H1 (cell line): ENCODE data around the gene PKD1L1. TPM values are rescaled to one million over a fixed set of nuclear protein-coding genes. Genes with fewer than 3 reads are reported as not detected.

Source experiments
- CTCF ChIA-PET: fragments of 300-600 bp; sonication (Branson Sonifier 250); formaldehyde crosslinking; loops from one replicate; lab custom pipeline; 2021; ENCODE audit not compliant: partially characterized antibody; lab: Charles Lee
- POLR2A ChIA-PET: fragments of 300-600 bp; sonication (Branson Sonifier 250); formaldehyde crosslinking; loops from one replicate; lab custom pipeline; 2021; ENCODE audit warnings: inconsistent platforms; ENCODE audit not compliant: partially characterized antibody; lab: Charles Lee
- DNase-seq, 2 experiments: peaks; one replicate each; pipeline versions ENCODE4 v3.0.0 to v3.0.0-alpha.2; 2010 to 2022; ENCODE audit warnings: low spot score in 2 of 2, low read depth in 1 of 2, mixed read lengths in 1 of 2
- FAIRE-seq: peaks from 2 replicates; lab custom pipeline; 2011; peaks lifted over from hg19 to GRCh38; lab: Jason Lieb, UNC
- H2AFZ ChIP-seq: 2 replicates; pipeline ENCODE4 v1.8.1; 2012; ENCODE audit warnings: low read length, inconsistent platforms
- H2AK5ac ChIP-seq: 2 replicates; pipeline ENCODE4 v1.6.1; 2013; ENCODE audit warnings: low read depth, low read length
- H2BK120ac ChIP-seq: replicated peaks from 2 replicates; pipeline ENCODE3; 2013; ENCODE audit warnings: low read depth, low read length, inconsistent platforms
- H2BK12ac ChIP-seq: 2 replicates; pipeline ENCODE4 v1.6.1; 2013; ENCODE audit warnings: low read depth, low read length
- H2BK15ac ChIP-seq: 2 replicates; pipeline ENCODE4 v1.6.1; 2013; ENCODE audit warnings: low read length
- H2BK20ac ChIP-seq: 2 replicates; pipeline ENCODE4 v1.6.1; 2013; ENCODE audit warnings: low read length
- H2BK5ac ChIP-seq: 2 replicates; pipeline ENCODE4 v1.6.1; 2013; ENCODE audit warnings: low read depth, low read length
- H3K14ac ChIP-seq: 2 replicates; pipeline ENCODE4 v1.6.1; 2013; ENCODE audit warnings: inconsistent platforms; ENCODE audit not compliant: insufficient read length
- H3K18ac ChIP-seq: 2 replicates; pipeline ENCODE4 v1.6.1; 2013; ENCODE audit warnings: low read length; ENCODE audit errors: extremely low read depth
- H3K23ac ChIP-seq: 2 replicates; pipeline ENCODE4 v1.6.1; 2013; ENCODE audit warnings: inconsistent platforms; ENCODE audit not compliant: insufficient read length
- H3K23me2 ChIP-seq: 2 replicates; pipeline ENCODE4 v1.6.1; 2013; ENCODE audit warnings: low read depth, low read length
- H3K27ac ChIP-seq: 2 replicates; pipeline ENCODE4 v1.6.1; 2011; ENCODE audit warnings: low read depth, low read length, inconsistent platforms
- H3K27me3 ChIP-seq, 4 experiments: replicated peaks in 1 of 4; 1 replicate in 1 of 4; 2 replicates in 3 of 4; pipeline versions ENCODE4 v1.6.1 to v1.8.1; 2011 to 2013; ENCODE audit warnings: low read length in 3 of 4, mild to moderate bottlenecking in 3 of 4, inconsistent platforms in 2 of 4, mixed read lengths in 2 of 4, moderate library complexity in 1 of 4; ENCODE audit not compliant: control insufficient read depth in 3 of 4, insufficient read depth in 3 of 4; ENCODE audit errors: extremely low read depth in 1 of 4
- H3K36me3 ChIP-seq, 4 experiments: 2 replicates each; pipeline versions ENCODE4 v1.6.1 to v1.8.1; 2011 to 2013; ENCODE audit warnings: mild to moderate bottlenecking in 4 of 4, low read length in 3 of 4, moderate library complexity in 2 of 4, control low read depth in 1 of 4, inconsistent platforms in 1 of 4; ENCODE audit not compliant: insufficient read depth in 4 of 4, control insufficient read depth in 2 of 4
- H3K4ac ChIP-seq: replicated peaks from 2 replicates; pipeline ENCODE3; 2013; ENCODE audit warnings: low read length, low read depth, mixed read lengths, inconsistent platforms; ENCODE audit not compliant: insufficient read length
- H3K4me1 ChIP-seq, 4 experiments: replicated peaks in 1 of 4; 1 replicate in 1 of 4; 2 replicates in 3 of 4; pipeline versions ENCODE4 v1.6.1 to v1.8.1; 2011 to 2013; ENCODE audit warnings: low read length in 3 of 4, inconsistent platforms in 2 of 4, mixed read lengths in 1 of 4; ENCODE audit not compliant: insufficient read depth in 4 of 4, control insufficient read depth in 3 of 4
- H3K4me2 ChIP-seq, 2 experiments: 2 replicates each; pipeline versions ENCODE4 v1.6.1 to v1.8.1; 2011 to 2013; ENCODE audit warnings: low read depth in 2 of 2, low read length in 2 of 2, control low read depth in 1 of 2, inconsistent platforms in 1 of 2, mild to moderate bottlenecking in 1 of 2; ENCODE audit not compliant: insufficient read depth in 1 of 2
- H3K4me3 ChIP-seq, 4 experiments: fragments of 200-600, 300-600 bp in 1 of 4; sonication (generic), shearing (Covaris generic), sonication (Bioruptor Twin) in 1 of 4; 2 replicates each; pipeline versions ENCODE4 v1.5.1 to v1.8.1; 2011 to 2016; ENCODE audit warnings: low read length in 4 of 4, low read depth in 3 of 4, control low read depth in 2 of 4, inconsistent platforms in 2 of 4, mild to moderate bottlenecking in 2 of 4, mixed read lengths in 1 of 4, moderate library complexity in 1 of 4; ENCODE audit not compliant: insufficient read depth in 2 of 4; ENCODE audit errors: extremely low read depth in 1 of 4
- H3K56ac ChIP-seq: replicated peaks from 2 replicates; pipeline ENCODE3; 2013; ENCODE audit warnings: low read depth, mild to moderate bottlenecking, mixed read lengths, low read length, inconsistent platforms; ENCODE audit not compliant: insufficient read length
- H3K79me1 ChIP-seq: 2 replicates; pipeline ENCODE4 v1.6.1; 2013; ENCODE audit warnings: low read depth, low read length, control low read depth
- H3K79me2 ChIP-seq, 2 experiments: 2 replicates each; pipeline versions ENCODE4 v1.6.1 to v1.8.1; 2012 to 2013; ENCODE audit warnings: low read length in 2 of 2, mild to moderate bottlenecking in 2 of 2, inconsistent platforms in 1 of 2; ENCODE audit not compliant: insufficient read depth in 2 of 2, control insufficient read depth in 1 of 2
- H3K9ac ChIP-seq, 4 experiments: replicated peaks in 1 of 4; 1 replicate in 1 of 4; 2 replicates in 3 of 4; pipeline versions ENCODE4 v1.6.1 to v1.8.1; 2011 to 2013; ENCODE audit warnings: low read depth in 3 of 4, low read length in 3 of 4, control low read depth in 2 of 4, mild to moderate bottlenecking in 2 of 4, moderate library complexity in 2 of 4, inconsistent platforms in 1 of 4; ENCODE audit errors: extremely low read depth in 1 of 4
- H3K9me3 ChIP-seq, 2 experiments: 2 replicates each; pipeline versions ENCODE4 v1.6.1 to v1.8.1; 2012 to 2013; ENCODE audit warnings: mild to moderate bottlenecking in 2 of 2, moderate library complexity in 2 of 2, control low read depth in 1 of 2, inconsistent platforms in 1 of 2, low read depth in 1 of 2, low read length in 1 of 2, mixed read lengths in 1 of 2; ENCODE audit not compliant: insufficient read depth in 2 of 2
- H4K20me1 ChIP-seq, 2 experiments: replicated peaks in 1 of 2; 2 replicates each; pipeline versions ENCODE3 to v1.8.1; 2011 to 2013; ENCODE audit warnings: inconsistent platforms in 2 of 2, low read length in 2 of 2, mild to moderate bottlenecking in 1 of 2; ENCODE audit not compliant: insufficient read depth in 2 of 2, control insufficient read depth in 1 of 2
- H4K5ac ChIP-seq: 2 replicates; pipeline ENCODE4 v1.6.1; 2013; ENCODE audit warnings: low read length, low read depth, mixed read lengths, inconsistent platforms; ENCODE audit not compliant: insufficient read length
- H4K8ac ChIP-seq: 2 replicates; pipeline ENCODE4 v1.8.0; 2013; ENCODE audit warnings: mild to moderate bottlenecking, moderate library complexity, low read length, inconsistent platforms; ENCODE audit not compliant: insufficient read depth; ENCODE audit errors: extremely low read depth
- H4K91ac ChIP-seq: replicated peaks from 2 replicates; pipeline ENCODE3; 2013; ENCODE audit warnings: low read length, mixed read lengths, inconsistent platforms; ENCODE audit not compliant: insufficient read length
- ATF3 ChIP-seq: IDR thresholded peaks from 2 replicates; pipeline ENCODE4 v1.6.1; 2011; ENCODE audit warnings: low read depth, mild to moderate bottlenecking, low read length; ENCODE audit not compliant: insufficient read depth
- CBX8 ChIP-seq: fragments of 300-800, 300-1000 bp; sonication (generic); IDR thresholded peaks from 2 replicates; pipeline ENCODE4 v1.7.1; 2016; ENCODE audit warnings: low read depth, low read length, borderline replicate concordance
- E2F6 ChIP-seq: IDR thresholded peaks from 2 replicates; pipeline ENCODE4 v1.6.1; 2012; ENCODE audit warnings: inconsistent platforms
- FOSL1 ChIP-seq: IDR thresholded peaks from 2 replicates; pipeline ENCODE4 v1.6.1; 2011; ENCODE audit warnings: mild to moderate bottlenecking, low read depth, low read length, moderate library complexity; ENCODE audit not compliant: insufficient read depth
- HDAC2 ChIP-seq, 2 experiments: fragments of 300-600 bp in 1 of 2; sonication (generic) in 1 of 2; IDR thresholded peaks; 2 replicates each; pipeline ENCODE4 v1.6.1; 2011 to 2012; ENCODE audit warnings: low read depth in 2 of 2, low read length in 2 of 2, mild to moderate bottlenecking in 2 of 2, moderate library complexity in 2 of 2, borderline replicate concordance in 1 of 2, inconsistent platforms in 1 of 2
- MAFK ChIP-seq: IDR thresholded peaks from 2 replicates; pipeline ENCODE4 v1.6.1; 2012; ENCODE audit warnings: low read depth, mild to moderate bottlenecking, improper control_type of control experiment, low read length
- RXRA ChIP-seq: IDR thresholded peaks from 2 replicates; pipeline ENCODE4 v1.6.1; 2011; ENCODE audit warnings: low read depth, mild to moderate bottlenecking, low read length, moderate library complexity; ENCODE audit not compliant: insufficient read depth
- SAP30 ChIP-seq: fragments of 300-600 bp; sonication (generic); IDR thresholded peaks from 2 replicates; pipeline ENCODE4 v1.7.1; 2012; ENCODE audit warnings: low read length, moderate library complexity, mild to moderate bottlenecking, inconsistent platforms; ENCODE audit not compliant: insufficient read depth, insufficient replicate concordance
- SIN3A ChIP-seq, 2 experiments: IDR thresholded peaks in 1 of 2; conservative IDR thresholded peaks in 1 of 2; 2 replicates each; pipeline ENCODE4 v1.6.1; 2011 to 2012; ENCODE audit warnings: low read length in 2 of 2, improper control_type of control experiment in 1 of 2, low read depth in 1 of 2, mild to moderate bottlenecking in 1 of 2
- SIX5 ChIP-seq: IDR thresholded peaks from 2 replicates; pipeline ENCODE4 v1.6.1; 2011; ENCODE audit warnings: mild to moderate bottlenecking, low read depth, low read length
- WGBS, 2 experiments: shearing (Covaris generic) in 1 of 2; methylation state at CpG; one replicate each; pipeline versions ENCODE4 v1.1.6 to v1.1.7; 2013 to 2015; ENCODE audit warnings: low lambda C conversion rate in 2 of 2, mixed read lengths in 2 of 2, inconsistent platforms in 1 of 2, low coverage in 1 of 2, missing lambda C conversion rate in 1 of 2; ENCODE audit not compliant: insufficient replicate concordance in 2 of 2, insufficient coverage in 1 of 2, insufficient read length in 1 of 2; ENCODE audit errors: extremely low coverage in 1 of 2, missing lambda C conversion rate in 1 of 2; 5-methylcytosine and 5-hydroxymethylcytosine counted together
- polyA plus RNA-seq, 7 experiments: library from polyadenylated mRNA; depleted of rRNA in 3 of 7; stranded (reverse) in 5 of 7; unstranded in 2 of 7; fragments of >200 nt in 5 of 7; fragments of 200-250 nt in 2 of 7; gene quantifications; 1 replicate in 5 of 7; 2 replicates in 1 of 7; 4 replicates in 1 of 7; pipeline versions ENCODE4 v1.2.1 to v1.2.3, GENCODE V29; 2011 to 2013; ENCODE audit warnings: missing spikeins in 2 of 7, mixed read lengths in 2 of 7
- total RNA-seq: library from RNA; stranded (reverse); fragmentation: NEBNext Ultra II Directional; extraction: Animal tissue kit (Norgen Biotek cat#: 25700); gene quantifications from 2 replicates; pipeline ENCODE4 v1.2.1, GENCODE V29; 2021

The PKD1L1 gene
- total and polyA plus RNA-seq, 2 of the 8 experiments (the other 6 are each of a cell fraction or from before 2014, with no cell fraction given): 0.22 to 0.35 TPM

GRCh38 chr7:47734287-47734948 is 213.8 kb downstream of the PKD1L1 start:
- 92% methylated on average over 11 of the region's 11 CpGs; no CpG with 5 or more reads in 1 of the 2 experiments for WGBS, 2 experiments
- H3K14ac ChIP-seq: no peak overlapping the region
- no peaks in the 10 kb centered on the region for H3K79me2 ChIP-seq
- H2BK120ac ChIP-seq: no peak overlapping the region
- H3K79me1 ChIP-seq: no peaks in the 10 kb centered on the region
- no peak overlapping the region for H2AFZ ChIP-seq
- H2BK20ac ChIP-seq: no peak overlapping the region
- no peak overlapping the region for H3K4me2 ChIP-seq
- H3K36me3 ChIP-seq: no peaks in the 10 kb centered on the region
- H3K18ac ChIP-seq: no peak overlapping the region
- H4K20me1 ChIP-seq: no peaks in the 10 kb centered on the region
- H2BK15ac ChIP-seq: no peak overlapping the region
- no peak overlapping the region for H4K5ac ChIP-seq
- peaks cover 0 to 2% (median 0%) of the 10 kb centered on the region in 4 experiments; a peak in 1 of 7 replicates for H3K27me3 ChIP-seq
- no peak overlapping the region for H3K23ac ChIP-seq
- CTCF ChIA-PET: interaction anchor here (1.1 to 1.8 kb wide), 2 partner anchors 10 to 12 kb away, joined by 4 to 5 read pairs; no protein-coding TSS in a partner anchor
- H3K4me1 ChIP-seq: peaks cover 0 to 6% (median 3%) of the 10 kb centered on the region in 4 experiments; a peak in 2 of 7 replicates
- H2BK12ac ChIP-seq: no peak overlapping the region
- H2BK5ac ChIP-seq: no peak overlapping the region
- H3K23me2 ChIP-seq: no peaks in the 10 kb centered on the region
- H3K9me3 ChIP-seq: no peaks in the 10 kb centered on the region
- H3K27ac ChIP-seq: no peak overlapping the region
- H3K9ac ChIP-seq: no peak overlapping the region
- no peak overlapping the region for H3K4me3 ChIP-seq
- H3K4ac ChIP-seq: no peak overlapping the region
- DNase-seq: no peak
- no peak overlapping the region for H4K91ac ChIP-seq
- H2AK5ac ChIP-seq: no peak overlapping the region
- H4K8ac ChIP-seq: no peak overlapping the region
- POLR2A ChIA-PET: interaction anchor here (1.4 kb wide), 1 partner anchor 10 kb away, joined by 3 read pairs; no protein-coding TSS in a partner anchor
- FAIRE-seq: no peak
- no peak overlapping the region for H3K56ac ChIP-seq
- TF ChIP-seq SIN3A (conservative IDR thresholded peaks at IDR 0.05 in 1 of 2, IDR thresholded peaks at IDR 0.05 in 1 of 2; ENCODE audit: low read depth in 1 of 2, low read length in 2 of 2) (no peak), MAFK (no peak), ATF3 (no peak), RXRA (no peak), HDAC2 (IDR thresholded peaks at IDR 0.05; ENCODE audit: borderline replicate concordance in 1 of 2, low read depth in 2 of 2, low read length in 2 of 2) (no peak), SIX5 (no peak), CBX8 (no peak), FOSL1 (no peak), E2F6 (no peak), SAP30 (no peak)
